Measurements from ENCODE around the gene PIGP. TPM values are rescaled to one million over a fixed set of nuclear protein-coding genes. Genes with fewer than 3 reads are reported as not detected.

PIGP gene
- total and polyA plus RNA-seq, 9 of the 15 experiments (the other 6 are each of a cell fraction or from before 2014, with no cell fraction given), result 18.3 to 122 (median 35.6) TPM

- TF ChIP-seq CCAR2 (IDR thresholded peaks at IDR 0.05; ENCODE audit: low read depth, low read length) (no peak), ZNF124 (CRISPR knock-in tag; IDR thresholded peaks at IDR 0.05) (no peak), HMGXB4 (CRISPR knock-in tag; IDR thresholded peaks at IDR 0.05) (0 out of 2 replicates have a peak, but pooled peaks have one; percentile 54), HMBOX1 (IDR thresholded peaks at IDR 0.05) (no peak), L3MBTL2 (IDR thresholded peaks at IDR 0.05) (no peak), ELK3 (CRISPR knock-in tag; IDR thresholded peaks at IDR 0.05) (no peak), SMARCE1 (IDR thresholded peaks at IDR 0.05) (peak; percentile 43), NFE2L1 (tag; IDR thresholded peaks at IDR 0.05; ENCODE audit: borderline replicate concordance, low read depth) (no peak), ZBTB2 (IDR thresholded peaks at IDR 0.05) (no peak), LARP7 (IDR thresholded peaks at IDR 0.05) (no peak), CBX2 (IDR thresholded peaks at IDR 0.05; ENCODE audit: insufficient read depth, low read length, poor library complexity, severe bottlenecking) (no peak), ZNF239 (CRISPR knock-in tag; IDR thresholded peaks at IDR 0.05) (no peak), MCM2 (IDR thresholded peaks at IDR 0.05; ENCODE audit: low read depth) (no peak), NFYB (IDR thresholded peaks at IDR 0.05; ENCODE audit: extremely low read depth, insufficient read length) (no peak)
Observed at GRCh38 chr21:37072274-37072987, 440 bp downstream of the PIGP start (continued).

Measured in K562 (cell line).